K562 (cell line): ENCODE results near the gene MLF1.

ENCODE experiments used
- BHLHE40 ChIP-seq: IDR thresholded peaks from 2 replicates; pipeline ENCODE4 v1.6.1; 2011; ENCODE audit warnings: low read length, improper control_type of control experiment
- EZH2 ChIP-seq: IDR thresholded peaks from 2 replicates; pipeline ENCODE4 v1.6.1; 2012; ENCODE audit warnings: low read depth, mild to moderate bottlenecking, inconsistent platforms, low read length, borderline replicate concordance
- FOXA1 ChIP-seq: fragments of 450-650 bp; IDR thresholded peaks from 2 replicates; pipeline ENCODE4 v1.6.1; 2016; ENCODE audit warnings: mild to moderate bottlenecking, borderline replicate concordance
- HDAC6 ChIP-seq: IDR thresholded peaks from 2 replicates; pipeline ENCODE4 v1.6.1; 2012; ENCODE audit warnings: low read depth, mild to moderate bottlenecking, control low read depth, inconsistent platforms, low read length, moderate library complexity
- KAT2B ChIP-seq: IDR thresholded peaks from one replicate; pipeline ENCODE4 v1.6.1; 2012; ENCODE audit warnings: low read depth, mild to moderate bottlenecking, control low read depth, inconsistent platforms, low read length, moderate library complexity
- KLF16 ChIP-seq: IDR thresholded peaks from 2 replicates; pipeline ENCODE4 v1.6.1; 2016; ENCODE audit warnings: antibody characterized with exemption
- POLR2AphosphoS5 ChIP-seq: IDR thresholded peaks from 2 replicates; pipeline ENCODE4 v1.6.1; 2011; ENCODE audit warnings: mild to moderate bottlenecking, low read depth, low read length, moderate library complexity; ENCODE audit not compliant: control insufficient read depth, insufficient read depth

DNA sequence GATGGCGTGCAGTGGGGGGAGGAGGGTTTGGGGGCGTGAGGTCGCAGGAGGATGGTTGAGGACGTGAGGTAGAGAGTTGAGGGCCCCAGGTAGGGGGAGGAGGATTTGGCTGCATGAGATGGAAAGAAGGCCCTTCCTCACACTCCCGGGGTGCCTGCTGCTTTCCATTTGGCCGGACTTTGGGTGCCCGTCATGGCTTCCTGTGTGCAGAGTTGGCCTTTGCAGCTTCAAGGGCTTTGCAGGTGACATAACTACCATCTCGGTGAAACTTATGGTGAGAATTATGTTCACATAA, 1.7 kb downstream of the MLF1 start:
- no peak for TF ChIP-seq FOXA1
- TF ChIP-seq HDAC6: no peak
- TF ChIP-seq EZH2: no peak
- TF ChIP-seq KLF16: no peak
- TF ChIP-seq BHLHE40: no peak
- no peak for TF ChIP-seq KAT2B
- TF ChIP-seq POLR2AphosphoS5: no peak
